ENCODE data around the gene SHROOM1. TPM values are rescaled to one million over a fixed set of nuclear protein-coding genes. Genes with fewer than 3 reads are reported as not detected.

SHROOM1 gene
- total RNA-seq, 1 donor from 2014 or later, result 6.3 TPM

DNA sequence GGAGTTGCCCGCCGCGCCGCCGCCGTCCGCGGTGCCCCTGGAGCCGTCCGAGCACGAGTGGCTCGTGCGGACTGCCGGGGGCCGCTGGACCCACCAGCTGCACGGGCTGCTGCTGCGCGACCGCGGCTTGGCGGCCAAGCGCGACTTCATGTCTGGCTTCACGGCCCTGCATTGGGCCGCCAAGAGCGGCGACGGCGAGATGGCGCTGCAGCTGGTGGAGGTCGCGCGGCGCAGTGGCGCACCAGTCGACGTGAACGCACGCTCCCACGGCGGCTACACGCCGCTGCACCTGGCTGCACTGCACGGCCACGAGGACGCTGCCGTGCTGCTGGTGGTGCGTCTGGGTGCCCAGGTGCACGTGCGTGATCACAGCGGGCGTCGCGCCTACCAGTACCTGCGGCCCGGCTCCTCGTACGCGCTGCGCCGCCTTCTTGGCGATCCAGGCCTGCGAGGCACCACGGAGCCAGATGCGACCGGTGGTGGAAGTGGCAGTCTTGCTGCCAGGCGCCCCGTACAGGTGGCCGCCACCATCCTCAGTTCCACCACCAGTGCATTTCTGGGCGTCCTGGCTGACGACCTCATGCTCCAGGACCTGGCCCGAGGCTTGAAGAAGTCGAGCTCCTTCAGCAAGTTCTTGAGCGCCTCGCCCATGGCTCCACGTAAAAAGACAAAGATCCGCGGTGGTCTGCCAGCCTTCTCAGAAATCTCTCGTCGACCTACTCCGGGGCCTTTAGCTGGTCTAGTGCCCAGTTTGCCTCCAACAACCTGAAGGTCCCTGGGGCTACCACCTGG lies 15.7 kb downstream of the SHROOM1 start:
- DNase-seq (ENCODE audit: low read depth), result no peak
- TF ChIP-seq, protein P1, sequence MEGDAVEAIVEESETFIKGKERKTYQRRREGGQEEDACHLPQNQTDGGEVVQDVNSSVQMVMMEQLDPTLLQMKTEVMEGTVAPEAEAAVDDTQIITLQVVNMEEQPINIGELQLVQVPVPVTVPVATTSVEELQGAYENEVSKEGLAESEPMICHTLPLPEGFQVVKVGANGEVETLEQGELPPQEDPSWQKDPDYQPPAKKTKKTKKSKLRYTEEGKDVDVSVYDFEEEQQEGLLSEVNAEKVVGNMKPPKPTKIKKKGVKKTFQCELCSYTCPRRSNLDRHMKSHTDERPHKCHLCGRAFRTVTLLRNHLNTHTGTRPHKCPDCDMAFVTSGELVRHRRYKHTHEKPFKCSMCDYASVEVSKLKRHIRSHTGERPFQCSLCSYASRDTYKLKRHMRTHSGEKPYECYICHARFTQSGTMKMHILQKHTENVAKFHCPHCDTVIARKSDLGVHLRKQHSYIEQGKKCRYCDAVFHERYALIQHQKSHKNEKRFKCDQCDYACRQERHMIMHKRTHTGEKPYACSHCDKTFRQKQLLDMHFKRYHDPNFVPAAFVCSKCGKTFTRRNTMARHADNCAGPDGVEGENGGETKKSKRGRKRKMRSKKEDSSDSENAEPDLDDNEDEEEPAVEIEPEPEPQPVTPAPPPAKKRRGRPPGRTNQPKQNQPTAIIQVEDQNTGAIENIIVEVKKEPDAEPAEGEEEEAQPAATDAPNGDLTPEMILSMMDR (conservative IDR thresholded peaks at IDR 0.05; ENCODE audit: low read depth, low read length), result no peak
- no peak overlapping the region for H3K4me3 ChIP-seq (ENCODE audit: low read depth, low read length)

DNA sequence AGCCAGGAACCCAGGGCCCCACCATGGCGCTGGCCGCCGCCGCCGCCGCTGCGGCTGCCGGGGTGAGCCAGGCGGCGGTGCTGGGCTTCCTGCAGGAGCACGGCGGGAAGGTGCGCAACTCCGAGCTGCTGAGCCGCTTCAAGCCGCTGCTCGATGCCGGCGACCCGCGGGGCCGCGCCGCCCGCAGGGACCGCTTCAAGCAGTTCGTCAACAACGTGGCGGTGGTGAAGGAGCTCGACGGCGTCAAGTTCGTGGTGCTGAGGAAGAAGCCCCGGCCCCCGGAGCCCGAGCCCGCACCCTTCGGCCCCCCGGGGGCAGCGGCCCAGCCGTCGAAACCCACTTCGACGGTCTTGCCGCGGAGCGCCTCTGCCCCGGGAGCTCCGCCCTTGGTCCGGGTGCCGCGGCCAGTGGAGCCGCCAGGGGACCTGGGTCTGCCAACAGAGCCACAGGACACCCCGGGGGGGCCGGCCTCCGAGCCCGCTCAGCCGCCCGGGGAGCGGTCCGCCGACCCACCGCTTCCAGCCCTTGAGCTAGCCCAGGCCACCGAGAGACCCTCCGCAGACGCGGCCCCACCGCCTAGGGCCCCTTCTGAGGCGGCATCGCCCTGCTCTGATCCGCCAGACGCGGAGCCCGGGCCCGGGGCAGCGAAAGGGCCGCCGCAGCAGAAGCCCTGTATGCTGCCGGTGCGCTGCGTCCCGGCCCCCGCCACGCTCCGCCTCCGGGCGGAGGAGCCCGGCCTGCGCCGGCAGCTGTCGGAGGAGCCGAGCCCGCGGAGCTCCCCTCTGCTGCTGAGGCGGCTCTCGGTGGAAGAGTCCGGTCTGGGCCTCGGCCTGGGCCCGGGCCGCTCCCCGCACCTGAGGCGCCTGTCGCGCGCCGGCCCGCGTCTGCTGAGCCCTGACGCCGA lies 16.6 kb downstream of the SHROOM1 start:
- no peak for DNase-seq (ENCODE audit: low read depth)
- TF ChIP-seq, protein P1 (conservative IDR thresholded peaks at IDR 0.05; ENCODE audit: low read depth, low read length), result no peak
- peak overlapping the region; percentile 39 for H3K4me3 ChIP-seq (ENCODE audit: low read depth, low read length)

DNA sequence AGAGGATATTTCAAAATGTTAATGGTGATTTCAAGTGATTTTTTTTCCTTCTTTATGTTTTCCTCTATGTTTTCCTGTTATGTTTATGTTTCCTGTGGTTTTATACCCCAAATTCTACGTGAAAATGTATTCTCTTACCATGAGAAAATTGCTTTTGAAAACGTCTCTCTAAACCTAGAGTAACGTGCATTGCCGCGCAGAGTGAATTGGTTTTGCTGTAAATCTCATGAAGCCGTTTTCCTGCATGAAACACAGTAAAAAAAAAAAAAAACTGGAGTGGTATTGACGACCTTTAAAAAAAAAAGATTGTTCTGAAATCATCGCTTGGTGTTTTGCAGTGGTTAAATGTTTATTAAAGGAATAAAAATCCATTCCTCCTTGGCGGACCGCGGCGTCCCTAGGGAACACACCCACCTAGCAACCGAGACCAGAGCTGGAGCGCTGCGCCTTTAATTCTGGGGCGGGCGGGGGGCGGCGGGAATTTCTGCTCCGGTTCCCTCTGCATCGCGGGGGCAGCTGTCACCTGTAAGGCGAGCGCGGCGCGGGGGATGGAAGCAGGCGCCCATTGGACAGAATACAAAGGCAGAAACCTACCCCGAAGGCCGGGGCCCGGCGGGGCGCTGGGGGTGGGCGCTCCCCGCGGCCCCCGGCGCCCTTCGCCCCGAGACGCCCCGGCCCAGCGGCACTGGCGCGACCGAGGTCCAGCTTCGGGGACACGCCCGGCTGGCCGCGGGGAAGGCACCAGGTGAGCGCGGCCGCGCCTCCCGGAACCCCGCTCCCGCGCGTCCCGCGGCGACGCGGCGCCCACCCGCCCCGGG lies 17.5 kb downstream of the SHROOM1 start, which contains the start of gene SOWAHA:
Gene SOWAHA, plus strand, starts transcription at position 522 of the 818 bp plus-strand sequence. CDS start 320 bp downstream, outside the sequence.
- DNase-seq (ENCODE audit: low read depth), result no peak
- TF ChIP-seq, protein P1 (conservative IDR thresholded peaks at IDR 0.05; ENCODE audit: low read depth, low read length), result no peak
- H3K4me3 ChIP-seq (ENCODE audit: low read depth, low read length), result peak within 1 kb of the TSS; percentile 39

DNA sequence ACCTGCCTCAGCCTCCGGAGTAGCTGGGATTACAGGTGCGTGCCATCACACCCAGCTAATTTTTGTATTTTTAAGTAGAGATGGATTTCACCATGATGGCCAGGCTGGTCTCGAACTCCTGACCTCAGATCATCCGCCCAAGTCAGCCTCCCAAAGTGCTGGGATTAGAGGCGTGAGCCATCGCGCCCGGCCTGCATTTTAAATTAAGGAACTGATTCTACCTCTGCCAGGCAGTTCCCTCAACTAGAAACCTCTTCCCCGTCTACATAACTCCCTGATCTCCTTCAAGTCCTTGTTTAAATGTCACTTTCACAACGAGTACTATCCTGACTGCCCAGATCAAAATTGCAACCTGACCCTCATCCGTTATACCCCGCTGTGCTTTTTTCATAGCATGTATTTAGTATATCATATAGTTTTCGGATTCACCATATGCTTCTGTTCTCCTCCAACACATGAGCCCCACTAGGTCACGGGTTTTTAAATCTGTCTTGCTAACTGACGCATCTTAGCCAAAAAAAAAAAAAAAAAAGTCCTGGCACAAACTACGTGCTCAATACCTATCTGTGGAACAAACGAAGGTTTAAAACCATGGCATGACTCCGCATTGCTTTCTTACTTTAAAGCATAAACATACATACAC lies 18.2 kb downstream of the SHROOM1 start:
- DNase-seq (ENCODE audit: low read depth), result no peak
- TF ChIP-seq, protein P1 (conservative IDR thresholded peaks at IDR 0.05; ENCODE audit: low read depth, low read length), result no peak
- H3K4me3 ChIP-seq (ENCODE audit: low read depth, low read length), result no peak overlapping the region

DNA sequence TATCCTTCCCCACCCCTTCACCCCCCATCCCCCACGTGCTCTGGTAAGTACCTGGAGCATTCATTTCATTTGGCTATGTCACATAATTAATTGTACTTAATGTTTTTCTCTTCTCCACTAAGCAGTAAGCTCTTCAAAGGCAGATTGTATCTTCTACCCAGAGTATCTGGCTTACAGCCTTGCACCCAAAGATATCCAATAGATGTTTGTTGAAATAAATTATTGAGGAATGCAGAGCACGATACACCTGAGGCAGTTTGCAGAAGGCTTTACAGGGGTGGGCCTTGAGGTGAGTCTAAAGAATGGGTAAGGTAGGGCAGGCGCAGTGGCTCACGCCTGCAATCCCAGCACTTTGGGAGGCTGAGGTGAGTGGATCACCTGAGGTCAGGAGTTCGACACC lies 19.8 kb downstream of the SHROOM1 start:
- TF ChIP-seq, protein P1 (conservative IDR thresholded peaks at IDR 0.05; ENCODE audit: low read depth, low read length), result no peak
- DNase-seq (ENCODE audit: low read depth), result no peak

DNA sequence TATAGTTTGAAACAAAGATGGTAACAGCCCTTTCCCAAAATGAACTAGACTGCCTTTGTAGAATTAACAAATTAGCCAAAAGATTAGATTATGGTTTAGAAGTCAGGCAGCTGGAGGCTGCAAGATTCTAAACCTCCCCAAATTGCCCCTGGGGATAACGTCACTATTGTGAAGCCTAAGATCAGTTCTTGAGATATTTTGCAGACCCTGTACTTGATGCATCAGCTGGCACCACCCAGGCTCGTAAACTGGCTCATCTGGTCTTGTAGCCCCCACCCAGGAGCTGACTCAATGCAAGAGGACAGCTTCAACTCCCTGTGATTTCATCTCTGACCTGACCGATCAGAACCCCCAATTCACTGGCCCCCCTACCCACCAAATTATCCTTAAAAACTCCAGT lies 21.6 kb downstream of the SHROOM1 start:
- no peak for DNase-seq (ENCODE audit: low read depth)
- no peak overlapping the region for H3K4me3 ChIP-seq (ENCODE audit: low read depth, low read length)
- TF ChIP-seq, protein P1 (conservative IDR thresholded peaks at IDR 0.05; ENCODE audit: low read depth, low read length), result no peak

More for the DNA sequence above, 19.8 kb downstream of the SHROOM1 start:
- H3K4me3 ChIP-seq (ENCODE audit: low read depth, low read length), result no peak overlapping the region

Data from epithelial cell of proximal tubule (primary cell).